HG03432 (cell line): ENCODE results near the gene ANKRD55.
"Not testable (repeated sequence)": the region's sequence is repeated elsewhere in the genome, so short reads cannot be mapped to it uniquely, and the experiment has no call there.

Experiments
- ATAC-seq: cut with Tn5 transposase; IDR thresholded peaks from one replicate; pipeline ENCODE4 v1.9.1; 2021; ENCODE audit warnings: mild to moderate bottlenecking, moderate library complexity; ENCODE audit not compliant: unreplicated experiment

ANKRD55 gene

GRCh38 chr5:56233230-56233629, at the start of gene ANKRD55:
Gene ANKRD55, minus strand, starts transcription at chr5:56233330. Its CDS starts 417 bp downstream, at chr5:56232913.
- ATAC-seq, result no peak

GRCh38 chr5:56282216-56282615, 49.1 kb upstream of the ANKRD55 start:
- ATAC-seq, result no peak

GRCh38 chr5:56281489-56282165, 48.5 kb upstream of the ANKRD55 start:
- no peak for ATAC-seq

GRCh38 chr5:56279979-56280378, 46.8 kb upstream of the ANKRD55 start:
- no peak for ATAC-seq

- no peak for ATAC-seq
Measured at GRCh38 chr5:56279291-56279690, 46.2 kb upstream of the ANKRD55 start.

GRCh38 chr5:56278335-56278753, 45.2 kb upstream of the ANKRD55 start:
- no peak for ATAC-seq

- no peak for ATAC-seq
Measured at GRCh38 chr5:56277573-56277972, 44.4 kb upstream of the ANKRD55 start.

GRCh38 chr5:56273376-56273955, 40.3 kb upstream of the ANKRD55 start:
- ATAC-seq, result no peak

GRCh38 chr5:56272765-56273164, 39.6 kb upstream of the ANKRD55 start:
- ATAC-seq, result no peak

GRCh38 chr5:56270568-56271392, 37.6 kb upstream of the ANKRD55 start:
- peak; percentile 93 for ATAC-seq

GRCh38 chr5:56270058-56270457, 36.9 kb upstream of the ANKRD55 start:
- ATAC-seq, result no peak

GRCh38 chr5:56269216-56269927, 36.2 kb upstream of the ANKRD55 start:
- no peak for ATAC-seq

- ATAC-seq, result not testable (repeated sequence)
Measured at GRCh38 chr5:56268707-56269106, 35.6 kb upstream of the ANKRD55 start.

GRCh38 chr5:56267856-56268255, 34.7 kb upstream of the ANKRD55 start:
- no peak for ATAC-seq

GRCh38 chr5:56264417-56265025, 31.4 kb upstream of the ANKRD55 start:
- ATAC-seq, result no peak

- ATAC-seq, result no peak
Measured at GRCh38 chr5:56262279-56262678, 29.1 kb upstream of the ANKRD55 start.

- peak; percentile 84 for ATAC-seq
Measured at GRCh38 chr5:56259002-56259511, 25.9 kb upstream of the ANKRD55 start.

GRCh38 chr5:56257763-56258529, 24.8 kb upstream of the ANKRD55 start:
- not testable (repeated sequence) for ATAC-seq

GRCh38 chr5:56257010-56257409, 23.9 kb upstream of the ANKRD55 start:
- ATAC-seq, result no peak

GRCh38 chr5:56255502-56255901, 22.4 kb upstream of the ANKRD55 start:
- ATAC-seq, result no peak
